ENCODE measurements around the gene ADCY5.

DNA sequence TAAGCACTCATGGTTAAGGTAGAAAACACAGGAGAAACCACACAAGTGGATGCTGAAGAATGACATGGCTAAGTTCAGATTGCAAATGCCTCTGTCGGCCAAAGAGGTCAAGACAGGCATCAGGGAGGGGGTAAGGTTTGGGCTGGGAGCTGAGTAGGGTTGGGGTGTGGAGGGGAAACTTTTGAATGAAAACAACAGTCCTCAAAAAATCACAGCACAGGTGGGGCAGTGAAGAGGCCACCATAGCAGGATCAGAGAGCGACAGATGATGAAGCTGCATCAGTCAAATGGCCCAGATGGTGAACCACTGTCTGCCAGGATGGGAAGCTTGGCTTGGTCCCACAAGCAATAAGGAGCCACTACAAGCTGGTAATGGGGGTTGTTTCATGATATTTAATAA, 74.9 kb downstream of the ADCY5 start:
- TF ChIP-seq EZH2 (IDR thresholded peaks at IDR 0.05; ENCODE audit: borderline replicate concordance, low read length) = no peak
- TF ChIP-seq, protein P1, sequence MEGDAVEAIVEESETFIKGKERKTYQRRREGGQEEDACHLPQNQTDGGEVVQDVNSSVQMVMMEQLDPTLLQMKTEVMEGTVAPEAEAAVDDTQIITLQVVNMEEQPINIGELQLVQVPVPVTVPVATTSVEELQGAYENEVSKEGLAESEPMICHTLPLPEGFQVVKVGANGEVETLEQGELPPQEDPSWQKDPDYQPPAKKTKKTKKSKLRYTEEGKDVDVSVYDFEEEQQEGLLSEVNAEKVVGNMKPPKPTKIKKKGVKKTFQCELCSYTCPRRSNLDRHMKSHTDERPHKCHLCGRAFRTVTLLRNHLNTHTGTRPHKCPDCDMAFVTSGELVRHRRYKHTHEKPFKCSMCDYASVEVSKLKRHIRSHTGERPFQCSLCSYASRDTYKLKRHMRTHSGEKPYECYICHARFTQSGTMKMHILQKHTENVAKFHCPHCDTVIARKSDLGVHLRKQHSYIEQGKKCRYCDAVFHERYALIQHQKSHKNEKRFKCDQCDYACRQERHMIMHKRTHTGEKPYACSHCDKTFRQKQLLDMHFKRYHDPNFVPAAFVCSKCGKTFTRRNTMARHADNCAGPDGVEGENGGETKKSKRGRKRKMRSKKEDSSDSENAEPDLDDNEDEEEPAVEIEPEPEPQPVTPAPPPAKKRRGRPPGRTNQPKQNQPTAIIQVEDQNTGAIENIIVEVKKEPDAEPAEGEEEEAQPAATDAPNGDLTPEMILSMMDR (IDR thresholded peaks at IDR 0.05; ENCODE audit: low read length) = no peak

All from OCI-LY1 (cell line).